PC-9 (cell line): ENCODE results near the gene LAGE3.

Source experiments
- CTCF ChIP-seq: fragments of 200-600 bp; sonication (generic); conservative IDR thresholded peaks from 2 replicates; pipeline ENCODE4 v1.6.1; 2017; ENCODE audit warnings: mixed run types, antibody characterized with exemption, mild to moderate bottlenecking, moderate library complexity
- EZH2 ChIP-seq: fragments of 200-600 bp; sonication (generic); IDR thresholded peaks from 2 replicates; pipeline ENCODE4 v1.8.0; 2017; ENCODE audit warnings: antibody characterized with exemption, low read depth

- no peak for TF ChIP-seq CTCF
- no peak for TF ChIP-seq EZH2
Measured at GRCh38 chrX:154445776-154446175, 33.3 kb downstream of the LAGE3 start.
